ENCODE data around the gene NKTR. TPM values are rescaled to one million over a fixed set of nuclear protein-coding genes. Genes with fewer than 3 reads are reported as not detected.

NKTR gene
- total RNA-seq, 8 experiments from 2014 or later = 44.4 to 140 (median 76.5) TPM

- WGBS, 10 experiments = 0 to 100% (median 69%) methylated on average over 1 to 5 of the region's 13 CpGs; no CpG with 5 or more reads in 2 of the 10 experiments
- Histone ChIP-seq H3K4me3 (no peak overlapping the region), H3K27ac (no peak overlapping the region), H3K4me1 (replicated peaks in 1 of 2) (no peaks in the 10 kb centered on the region)
- in situ Hi-C loops (cut with MboI; ENCODE audit: low pct_unique_long_range_greater_than_20kb in 2 of 9, low sequenced_read_pairs in 9 of 9, unreplicated experiment in 9 of 9) = no loop called here
- ATAC-seq (replicated peaks in 6 of 8) = no peak
These were observed 91.6 kb downstream of the NKTR start for GRCh38 chr3:42691816-42692666.

- H3K4me3 ChIP-seq = no peak overlapping the region
- ATAC-seq (replicated peaks in 6 of 8) = peak in 2 of 8 experiments; percentile 24
- no peak overlapping the region for H3K27ac ChIP-seq
- 20 to 100% (median 80%) methylated on average over 1 to 6 of the region's 17 CpGs; no CpG with 5 or more reads in 1 of the 10 experiments for WGBS, 10 experiments
- no peaks in the 10 kb centered on the region for H3K4me1 ChIP-seq (replicated peaks in 1 of 2)
- in situ Hi-C loops (cut with MboI; ENCODE audit: low pct_unique_long_range_greater_than_20kb in 2 of 9, low sequenced_read_pairs in 9 of 9, unreplicated experiment in 9 of 9) = no loop called here
These were observed 92.4 kb downstream of the NKTR start for GRCh38 chr3:42692667-42693529.

DNA sequence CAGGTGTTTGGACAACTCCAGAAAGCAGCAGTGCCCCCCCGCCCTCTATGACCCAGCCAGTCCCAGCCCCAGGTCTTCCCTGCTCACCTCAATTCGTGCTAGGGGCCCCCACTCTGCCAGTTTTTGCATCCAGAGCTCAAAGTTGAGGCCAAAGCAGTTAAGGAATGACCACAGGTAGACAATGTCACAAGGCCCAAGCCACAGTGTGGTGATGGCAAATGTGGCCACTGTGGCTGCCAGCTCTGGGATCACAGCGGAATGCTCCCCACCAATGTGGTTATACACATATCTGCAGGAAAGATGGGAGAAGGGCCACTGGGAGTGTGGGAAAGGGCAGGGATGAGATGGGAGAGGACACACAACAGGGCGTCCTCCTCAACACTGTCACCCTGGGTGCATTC, 93.0 kb downstream of the NKTR start:
- no peak overlapping the region for H3K27ac ChIP-seq
- ATAC-seq (replicated peaks in 6 of 8) = no peak

GRCh38 chr3:42694366-42694765, 93.9 kb downstream of the NKTR start:
- Histone ChIP-seq H3K27ac (no peak overlapping the region), H3K4me1 (replicated peaks in 1 of 2) (no peaks in the 10 kb centered on the region), H3K4me3 (no peak overlapping the region)
- in situ Hi-C loops (cut with MboI; ENCODE audit: low pct_unique_long_range_greater_than_20kb in 2 of 9, low sequenced_read_pairs in 9 of 9, unreplicated experiment in 9 of 9) = no loop called here
- ATAC-seq (replicated peaks in 6 of 8) = no peak

More for the DNA sequence above, 93.0 kb downstream of the NKTR start:
- no peak overlapping the region for H3K4me3 ChIP-seq
- in situ Hi-C loops (cut with MboI; ENCODE audit: low pct_unique_long_range_greater_than_20kb in 2 of 9, low sequenced_read_pairs in 9 of 9, unreplicated experiment in 9 of 9) = no loop called here
- 0 to 100% (median 90%) methylated on average over 1 to 2 of the region's 4 CpGs; no CpG with 5 or more reads in 4 of the 10 experiments for WGBS, 10 experiments
- no peaks in the 10 kb centered on the region for H3K4me1 ChIP-seq (replicated peaks in 1 of 2)

GRCh38 chr3:42696356-42697288, 96.1 kb downstream of the NKTR start:
- 0 to 90% (median 49%) methylated on average over 1 to 6 of the region's 19 CpGs; no CpG with 5 or more reads in 3 of the 10 experiments for WGBS, 10 experiments
- ATAC-seq (replicated peaks in 6 of 8) = no peak
- Histone ChIP-seq H3K4me1 (replicated peaks in 1 of 2) (peaks cover 0 to 2% of the 10 kb centered on the region in 2 donors), H3K27ac (no peak overlapping the region), H3K4me3 (no peak overlapping the region)
- in situ Hi-C loops (cut with MboI; ENCODE audit: low pct_unique_long_range_greater_than_20kb in 2 of 9, low sequenced_read_pairs in 9 of 9, unreplicated experiment in 9 of 9) = no loop called here

GRCh38 chr3:42697289-42698051, 97.0 kb downstream of the NKTR start:
- WGBS, 10 experiments = 30 to 79% (median 65%) methylated on average over 1 to 9 of the region's 18 CpGs; no CpG with 5 or more reads in 6 of the 10 experiments
- H3K27ac ChIP-seq = no peak overlapping the region
- in situ Hi-C loops (cut with MboI; ENCODE audit: low pct_unique_long_range_greater_than_20kb in 2 of 9, low sequenced_read_pairs in 9 of 9, unreplicated experiment in 9 of 9) = no loop called here
- H3K4me1 ChIP-seq (replicated peaks in 1 of 2) = peaks cover 0 to 7% of the 10 kb centered on the region in 2 donors
- H3K4me3 ChIP-seq = no peak overlapping the region
- no peak for ATAC-seq (replicated peaks in 6 of 8)

Other genes with a start within 250 kb of the NKTR start
- gene LYZL4, start 190.1 kb upstream of the NKTR start, total RNA-seq = not detected
- gene VIPR1, start 98.0 kb upstream of the NKTR start, total RNA-seq = 1 to 10 TPM in 2 of 8 experiments, under 1 TPM in 6; 0.21 to 2.9 (median 0.59) TPM
- 10 to 100 TPM; 26.5 to 56.6 (median 32.5) TPM for gene SEC22C, start 18.7 kb upstream of the NKTR start, total RNA-seq
- gene SS18L2, start 9.8 kb upstream of the NKTR start, total RNA-seq = 10 to 100 TPM; 20.0 to 41.6 (median 33.1) TPM
- 10 to 100 TPM in 3 of 8 experiments, 1 to 10 TPM in 5; 3.3 to 20.7 (median 7.7) TPM for gene ZBTB47, start 53.0 kb downstream of the NKTR start, total RNA-seq
- gene KLHL40, start 84.9 kb downstream of the NKTR start, total RNA-seq = under 1 TPM in 3 of 8 experiments, not detected in 5; 0.05 to 0.38 (median 0.15) TPM
- 1 to 10 TPM in 3 of 8 experiments, under 1 TPM in 3, not detected in 2; 0.22 to 2.6 (median 1.2) TPM for gene HHATL, start 102.1 kb downstream of the NKTR start, total RNA-seq
- 10 to 100 TPM in 1 of 8 experiments, 1 to 10 TPM in 7; 1.0 to 18.8 (median 1.5) TPM for gene CCDC13, start 172.6 kb downstream of the NKTR start, total RNA-seq
- 100 to 1,000 TPM; 126 to 236 (median 151) TPM for gene HIGD1A, start 203.8 kb downstream of the NKTR start, total RNA-seq
- gene ACKR2, start 208.8 kb downstream of the NKTR start, total RNA-seq = under 1 TPM in 7 of 8 experiments, not detected in 1; 0.31 to 0.87 (median 0.38) TPM

Data from motor neuron (in vitro differentiated cells).